ENCODE data around the gene OR14I1. TPM values are rescaled to one million over a fixed set of nuclear protein-coding genes. Genes with fewer than 3 reads are reported as not detected.
"Not testable (repeated sequence)": the region's sequence is repeated elsewhere in the genome, so short reads cannot be mapped to it uniquely, and the experiment has no call there.

Gene OR14I1
- total RNA-seq, 1 experiment from 2014 or later = not detected

GRCh38 chr1:248688527-248689298 is 13.9 kb downstream of the OR14I1 start:
- DNase-seq (ENCODE audit: low read depth) = no peak

- no peak for DNase-seq (ENCODE audit: low read depth)
These were observed 15.8 kb downstream of the OR14I1 start for GRCh38 chr1:248686815-248687214.

- no peak for DNase-seq (ENCODE audit: low read depth)
These were observed 20.9 kb downstream of the OR14I1 start for GRCh38 chr1:248681651-248682050.

GRCh38 chr1:248670003-248670402 is 32.6 kb downstream of the OR14I1 start:
- DNase-seq (ENCODE audit: low read depth) = peak; percentile 7

GRCh38 chr1:248663453-248664328 is 38.9 kb downstream of the OR14I1 start:
- DNase-seq (ENCODE audit: low read depth) = not testable (repeated sequence)

- not testable (repeated sequence) for DNase-seq (ENCODE audit: low read depth)
These were observed 45.8 kb downstream of the OR14I1 start for GRCh38 chr1:248656797-248657196.

GRCh38 chr1:248655354-248655753 is 47.2 kb downstream of the OR14I1 start, which contains the start of gene OR2T27:
Gene OR2T27 (minus strand): TSS chr1:248655528. CDS start chr1:248650884, 4,644 bp downstream.
- DNase-seq (ENCODE audit: low read depth) = not testable (repeated sequence)

Other genes with a start within 250 kb of the OR14I1 start
- not detected in 2 replicates for gene OR2T3, start 229.4 kb downstream of the OR14I1 start, total RNA-seq (2014; rRNA removed)
- gene OR2T5, start 214.2 kb downstream of the OR14I1 start, total RNA-seq (2014; rRNA removed) = not detected in 2 replicates
- not detected in 2 replicates for gene OR2G6, start 194.7 kb downstream of the OR14I1 start, total RNA-seq (2014; rRNA removed)
- not detected in 2 replicates for gene OR2T29, start 140.0 kb downstream of the OR14I1 start, total RNA-seq (2014; rRNA removed)
- gene OR2T34, start 128.0 kb downstream of the OR14I1 start, total RNA-seq (2014; rRNA removed) = not detected in 2 replicates
- not detected in 2 replicates for gene OR2T10, start 105.1 kb downstream of the OR14I1 start, total RNA-seq (2014; rRNA removed)
- not detected in 2 replicates for gene OR2T11, start 67.7 kb downstream of the OR14I1 start, total RNA-seq (2014; rRNA removed)
- not detected in 2 replicates for gene OR2T35, start 57.5 kb downstream of the OR14I1 start, total RNA-seq (2014; rRNA removed)
- gene OR2T27, start 47.2 kb downstream of the OR14I1 start, total RNA-seq (2014; rRNA removed) = not detected in 2 replicates
- gene LYPD8, start 53.0 kb upstream of the OR14I1 start, total RNA-seq (2014; rRNA removed) = not detected in 2 replicates
- 18.0 and 24.3 TPM in 2 replicates for gene SH3BP5L, start 123.1 kb upstream of the OR14I1 start, total RNA-seq (2014; rRNA removed)
- gene ZNF672, start 135.5 kb upstream of the OR14I1 start, total RNA-seq (2014; rRNA removed) = 24.6 and 28.4 TPM in 2 replicates
- gene ZNF692, start 156.3 kb upstream of the OR14I1 start, total RNA-seq (2014; rRNA removed) = 44.6 and 44.8 TPM in 2 replicates
- 4.7 and 6.3 TPM in 2 replicates for gene PGBD2, start 203.5 kb upstream of the OR14I1 start, total RNA-seq (2014; rRNA removed)

Data from LHCN-M2 (cell line).